B cell (primary cell): Measurements from ENCODE around the gene NPTX2. TPM values are rescaled to one million over a fixed set of nuclear protein-coding genes. Genes with fewer than 3 reads are reported as not detected.

Experiments
- ATAC-seq: fragments of 200-7000 bp; cut with Tn5 transposase; one replicate; pipeline ENCODE4 v1.10.0; 2021; ENCODE audit warnings: low read depth, mild to moderate bottlenecking, moderate number of reproducible peaks, moderate library complexity
- CTCF ChIA-PET: fragments of 350-600 bp; sonication (Branson Sonifier 250); formaldehyde crosslinking; loops from one replicate; lab custom pipeline; 2021; ENCODE audit warnings: antibody characterized with exemption, inconsistent platforms; lab: Charles Lee
- POLR2A ChIA-PET: fragments of 350-600 bp; sonication (Branson Sonifier 250); formaldehyde crosslinking; loops from one replicate; lab custom pipeline; 2021; ENCODE audit warnings: antibody characterized with exemption; lab: Charles Lee
- DNase-seq: peaks from one replicate; pipeline ENCODE4 v3.0.0; 2013
- H2AFZ ChIP-seq: 2 replicates; pipeline ENCODE4 v1.6.1; 2012; ENCODE audit warnings: mild to moderate bottlenecking, low read depth, low read length; ENCODE audit not compliant: insufficient read depth, poor library complexity, severe bottlenecking
- H3K27ac ChIP-seq, 2 donors: 1 replicate in 1 of 2; 2 replicates in 1 of 2; pipeline ENCODE4 v1.5.1; 2012 to 2013; ENCODE audit warnings: low read length in 2 of 2, mild to moderate bottlenecking in 2 of 2, moderate library complexity in 1 of 2
- H3K27me3 ChIP-seq, 4 experiments: fragments of 200-600 bp in 1 of 4; sonication (generic) in 1 of 4; replicated peaks in 1 of 4; 1 replicate in 2 of 4; 2 replicates in 2 of 4; pipeline versions ENCODE4 v1.6.1 to v1.7.0; 2013 to 2016; ENCODE audit warnings: low read length in 3 of 4, mild to moderate bottlenecking in 2 of 4, mixed read lengths in 1 of 4, moderate library complexity in 1 of 4; ENCODE audit not compliant: insufficient read depth in 4 of 4, control insufficient read depth in 3 of 4; ENCODE audit errors: control extremely low read depth in 1 of 4
- H3K36me3 ChIP-seq, 2 experiments: replicated peaks in 1 of 2; 1 replicate in 1 of 2; 2 replicates in 1 of 2; pipeline versions ENCODE4 v1.6.1 to v1.7.1; 2013; ENCODE audit warnings: low read length in 1 of 2; ENCODE audit not compliant: insufficient read depth in 2 of 2, control insufficient read depth in 1 of 2; ENCODE audit errors: control extremely low read depth in 1 of 2, extremely low read depth in 1 of 2
- H3K4me1 ChIP-seq, 2 donors: fragments of 200-600 bp in 1 of 2; sonication (generic) in 1 of 2; 1 replicate in 1 of 2; 2 replicates in 1 of 2; pipeline versions ENCODE4 v1.5.1 to v1.6.1; 2013 to 2017; ENCODE audit warnings: low read length in 2 of 2; ENCODE audit not compliant: control insufficient read depth in 2 of 2, insufficient read depth in 2 of 2
- H3K4me2 ChIP-seq: replicated peaks from 2 replicates; pipeline ENCODE3; 2012; ENCODE audit warnings: mild to moderate bottlenecking, low read depth, low read length; ENCODE audit not compliant: poor library complexity, severe bottlenecking
- H3K4me3 ChIP-seq, 5 experiments: fragments of 200-600 bp in 1 of 5; sonication (generic) in 1 of 5; 1 replicate in 3 of 5; 2 replicates in 2 of 5; pipeline versions ENCODE4 v1.5.1 to v1.7.0; 2011 to 2016; ENCODE audit warnings: low read length in 4 of 5, mild to moderate bottlenecking in 4 of 5, low read depth in 2 of 5, control low read depth in 1 of 5, moderate library complexity in 1 of 5; ENCODE audit not compliant: insufficient read depth in 1 of 5; ENCODE audit errors: control extremely low read depth in 1 of 5, extremely low read depth in 1 of 5
- H3K79me2 ChIP-seq: fragments of 200-600 bp; sonication (generic); one replicate; pipeline ENCODE4 v1.6.0; 2016; ENCODE audit warnings: low read length; ENCODE audit not compliant: control insufficient read depth, insufficient read depth
- H3K9ac ChIP-seq: fragments of 200-600 bp; sonication (generic); 2 replicates; pipeline ENCODE4 v1.6.1; 2017; ENCODE audit warnings: mild to moderate bottlenecking, low read length, moderate library complexity
- H3K9me3 ChIP-seq, 3 donors: one replicate each; pipeline versions ENCODE4 v1.6.1 to v1.7.1; 2013; ENCODE audit warnings: low read length in 2 of 3; ENCODE audit not compliant: control insufficient read depth in 2 of 3, insufficient read depth in 1 of 3; ENCODE audit errors: control extremely low read depth in 1 of 3
- H4K20me1 ChIP-seq: 2 replicates; pipeline ENCODE4 v1.6.0; 2012; ENCODE audit warnings: mild to moderate bottlenecking, low read length; ENCODE audit not compliant: insufficient read depth, control insufficient read depth, poor library complexity, severe bottlenecking
- H3K27ac Mint-ChIP-seq: one replicate; pipeline ENCODE4 v1.8.0; 2021; ENCODE audit warnings: mixed read lengths
- H3K27me3 Mint-ChIP-seq: one replicate; pipeline ENCODE4 v1.8.0; 2021; ENCODE audit warnings: mixed read lengths
- H3K4me1 Mint-ChIP-seq: one replicate; pipeline ENCODE4 v1.8.0; 2021; ENCODE audit warnings: mixed read lengths
- H3K4me3 Mint-ChIP-seq: one replicate; pipeline ENCODE4 v1.8.0; 2021; ENCODE audit warnings: mixed read lengths
- H3K9me3 Mint-ChIP-seq: one replicate; pipeline ENCODE4 v1.8.0; 2022; ENCODE audit warnings: mixed read lengths; ENCODE audit not compliant: insufficient read depth
- CTCF ChIP-seq: fragments of 200-600 bp; IDR thresholded peaks from one replicate; pipeline ENCODE4 v1.8.0; 2022; ENCODE audit warnings: antibody characterized with exemption, mild to moderate bottlenecking
- EZH2 ChIP-seq: IDR thresholded peaks from 2 replicates; pipeline ENCODE4 v1.6.1; 2012; ENCODE audit warnings: borderline replicate concordance, low read depth, mild to moderate bottlenecking, moderate library complexity, low read length; ENCODE audit not compliant: insufficient read depth, poor library complexity, severe bottlenecking
- whole genome bisulfite sequencing: methylation state at CpG from one replicate; pipeline ENCODE4 v1.1.5; 2013; ENCODE audit warnings: missing lambda C conversion rate; ENCODE audit not compliant: insufficient coverage; 5-methylcytosine and 5-hydroxymethylcytosine counted together
- intact Hi-C: fragments of 100-400 bp; cut with micrococcal nuclease; formaldehyde crosslinking; loops from one replicate; pipeline ENCODE4 v1.10.0; 2022
- polyA plus RNA-seq: library from polyadenylated mRNA; depleted of rRNA; stranded (reverse); fragments of >200 nt; gene quantifications from 2 replicates; pipeline ENCODE4 v1.2.3, GENCODE V29; 2012
- total RNA-seq, 2 donors: library from RNA; stranded (reverse); fragments of 120-200 nt in 1 of 2; gene quantifications; 1 replicate in 1 of 2; 2 replicates in 1 of 2; pipeline versions ENCODE4 v1.2.3 to v1.2.4, GENCODE V29; 2013 to 2022

Gene NPTX2
- total and polyA plus RNA-seq, 2 donors (not counting 1 experiment from before 2014, with no cell fraction given) = not detected

GRCh38 chr7:98670186-98670585, 53.1 kb downstream of the NPTX2 start:
- H3K27me3 ChIP-seq = no peaks in the 10 kb centered on the region
- no peak overlapping the region for H3K4me3 ChIP-seq
- H2AFZ ChIP-seq = no peak overlapping the region
- Mint-ChIP-seq H3K27ac (no peak overlapping the region), H3K4me3 (no peak overlapping the region), H3K27me3 (no peaks in the 10 kb centered on the region), H3K9me3 (peaks cover 11% of the 10 kb centered on the region), H3K4me1 (no peaks in the 10 kb centered on the region)
- 84% methylated on average over 6 of the region's 8 CpGs for WGBS
- H3K36me3 ChIP-seq = no peaks in the 10 kb centered on the region
- no peaks in the 10 kb centered on the region for H3K4me1 ChIP-seq
- no peaks in the 10 kb centered on the region for H3K79me2 ChIP-seq
- TF ChIP-seq EZH2 (no peak), CTCF (no peak)
- ATAC-seq (no peak), DNase-seq (no peak)
- no peak overlapping the region for H3K9ac ChIP-seq
- ChIA-PET POLR2A (no interaction called here), CTCF (no interaction called here)
- H3K9me3 ChIP-seq = peaks cover 0 to 27% (median 0%) of the 10 kb centered on the region in 3 donors
- intact Hi-C loops = no loop called here
- H4K20me1 ChIP-seq = no peaks in the 10 kb centered on the region
- H3K27ac ChIP-seq = no peak overlapping the region
- H3K4me2 ChIP-seq = no peak overlapping the region

- no CpG with 5 or more reads among the region's 2 CpGs for WGBS
- TF ChIP-seq EZH2 (no peak), CTCF (no peak)
These were observed 54.7 kb downstream of the NPTX2 start for GRCh38 chr7:98671733-98672331.

More at GRCh38 chr7:98671733-98672331, 54.7 kb downstream of the NPTX2 start:
- Histone ChIP-seq H3K9me3 (peaks cover 0 to 27% (median 0%) of the 10 kb centered on the region in 3 donors), H3K27ac (no peak overlapping the region), H3K36me3 (no peaks in the 10 kb centered on the region), H3K4me2 (no peak overlapping the region), H3K4me3 (no peak overlapping the region), H3K9ac (no peak overlapping the region), H3K79me2 (no peaks in the 10 kb centered on the region), H2AFZ (no peak overlapping the region), H3K27me3 (no peaks in the 10 kb centered on the region), H3K4me1 (no peaks in the 10 kb centered on the region), H4K20me1 (no peaks in the 10 kb centered on the region)
- Mint-ChIP-seq H3K4me1 (no peaks in the 10 kb centered on the region), H3K27ac (no peak overlapping the region), H3K4me3 (no peak overlapping the region), H3K9me3 (peaks cover 11% of the 10 kb centered on the region), H3K27me3 (no peaks in the 10 kb centered on the region)
- CTCF ChIA-PET = no interaction called here
- POLR2A ChIA-PET = no interaction called here
- intact Hi-C loops = no loop called here
- DNase-seq = no peak
- ATAC-seq = no peak
